22Rv1 (cell line): ENCODE data around the gene NRP2.

Source experiments
- CTCF ChIP-seq: fragments of 450-650 bp; IDR thresholded peaks from 2 replicates; pipeline ENCODE4 v1.5.1; 2017; ENCODE audit warnings: mild to moderate bottlenecking
- ZFX ChIP-seq: fragments of 450-650 bp; IDR thresholded peaks from 2 replicates; pipeline ENCODE4 v1.6.1; 2017; ENCODE audit warnings: antibody characterized with exemption, borderline replicate concordance

GRCh38 chr2:205675861-205676516 lies 6.3 kb upstream of the NRP2 start:
- peak; percentile 86 for TF ChIP-seq CTCF
- TF ChIP-seq ZFX: no peak
